ENCODE data around the gene CAMSAP2. TPM values are rescaled to one million over a fixed set of nuclear protein-coding genes. Genes with fewer than 3 reads are reported as not detected.
"Not testable (repeated sequence)": the region's sequence is repeated elsewhere in the genome, so short reads cannot be mapped to it uniquely, and the experiment has no call there.

The CAMSAP2 gene
- total RNA-seq, 1 donor from 2014 or later: 39.5 TPM

DNA sequence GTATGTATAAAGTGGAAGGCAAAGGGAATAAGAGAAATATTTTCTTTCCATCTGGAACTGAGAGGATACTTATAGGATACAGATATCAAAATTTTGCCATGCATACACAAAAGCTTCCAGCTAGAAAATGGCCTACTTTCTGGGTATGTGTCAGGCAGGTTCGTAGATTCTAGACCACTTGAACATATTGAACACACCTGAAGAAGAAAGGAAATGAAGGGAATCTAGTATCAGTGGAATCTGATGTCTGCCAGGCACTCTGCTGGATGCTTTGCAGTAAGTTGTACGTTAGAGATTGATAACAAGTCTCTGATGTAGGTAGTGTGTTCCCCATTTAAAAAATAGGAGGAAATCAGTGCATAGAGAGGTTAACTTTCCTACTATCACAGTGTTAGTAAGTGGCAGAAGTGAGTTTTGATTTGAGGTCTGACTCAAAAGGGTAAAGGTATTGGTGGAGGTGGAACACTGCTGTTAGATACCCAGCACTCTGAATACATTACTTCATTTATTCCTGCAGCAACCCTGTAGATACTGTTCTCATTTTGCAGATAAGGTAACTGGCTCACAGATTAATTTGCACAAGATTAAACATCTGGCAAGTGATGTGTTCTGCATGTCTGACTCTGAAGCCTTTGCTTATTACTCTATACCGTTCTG lies 3.0 kb downstream of the CAMSAP2 start:
- Mint-ChIP-seq H3K9me3 (ENCODE audit: unreplicated experiment) (no peaks in the 10 kb centered on the region), H3K27ac (ENCODE audit: unreplicated experiment) (no peak overlapping the region), H3K27me3 (ENCODE audit: unreplicated experiment) (peaks cover 10% of the 10 kb centered on the region), H3K4me3 (ENCODE audit: unreplicated experiment) (peak overlapping the region; percentile 96), H3K36me3 (ENCODE audit: low read depth, unreplicated experiment) (peaks cover 7% of the 10 kb centered on the region), H3K4me1 (ENCODE audit: unreplicated experiment) (peaks cover 25% of the 10 kb centered on the region)
- no peak for DNase-seq (ENCODE audit: low spot score)
- TF ChIP-seq, protein P1, sequence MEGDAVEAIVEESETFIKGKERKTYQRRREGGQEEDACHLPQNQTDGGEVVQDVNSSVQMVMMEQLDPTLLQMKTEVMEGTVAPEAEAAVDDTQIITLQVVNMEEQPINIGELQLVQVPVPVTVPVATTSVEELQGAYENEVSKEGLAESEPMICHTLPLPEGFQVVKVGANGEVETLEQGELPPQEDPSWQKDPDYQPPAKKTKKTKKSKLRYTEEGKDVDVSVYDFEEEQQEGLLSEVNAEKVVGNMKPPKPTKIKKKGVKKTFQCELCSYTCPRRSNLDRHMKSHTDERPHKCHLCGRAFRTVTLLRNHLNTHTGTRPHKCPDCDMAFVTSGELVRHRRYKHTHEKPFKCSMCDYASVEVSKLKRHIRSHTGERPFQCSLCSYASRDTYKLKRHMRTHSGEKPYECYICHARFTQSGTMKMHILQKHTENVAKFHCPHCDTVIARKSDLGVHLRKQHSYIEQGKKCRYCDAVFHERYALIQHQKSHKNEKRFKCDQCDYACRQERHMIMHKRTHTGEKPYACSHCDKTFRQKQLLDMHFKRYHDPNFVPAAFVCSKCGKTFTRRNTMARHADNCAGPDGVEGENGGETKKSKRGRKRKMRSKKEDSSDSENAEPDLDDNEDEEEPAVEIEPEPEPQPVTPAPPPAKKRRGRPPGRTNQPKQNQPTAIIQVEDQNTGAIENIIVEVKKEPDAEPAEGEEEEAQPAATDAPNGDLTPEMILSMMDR (IDR thresholded peaks at IDR 0.05; ENCODE audit: unreplicated experiment): no peak

DNA sequence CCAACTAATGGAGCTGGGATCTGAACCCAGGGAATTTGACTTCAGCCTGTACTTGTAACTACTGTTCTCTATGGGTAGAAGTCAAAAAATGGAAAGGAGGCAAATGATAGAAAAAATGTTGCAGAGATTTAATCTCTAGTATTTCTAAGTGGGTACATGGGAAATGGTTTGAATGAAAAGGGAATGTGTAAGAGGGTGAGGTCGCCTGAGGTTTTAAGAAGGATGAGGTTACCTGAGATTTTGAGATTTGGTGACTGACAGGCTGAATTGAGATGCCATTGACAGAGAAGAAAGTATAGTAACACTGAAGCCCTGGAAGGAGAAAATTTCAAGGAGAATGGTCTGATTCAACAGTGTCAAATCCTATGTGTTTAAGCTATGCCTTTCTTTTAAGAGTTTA lies 5.5 kb downstream of the CAMSAP2 start:
- H3K27ac Mint-ChIP-seq (ENCODE audit: unreplicated experiment): no peak overlapping the region
- no peak overlapping the region for H3K4me3 Mint-ChIP-seq (ENCODE audit: unreplicated experiment)
- H3K4me1 Mint-ChIP-seq (ENCODE audit: unreplicated experiment): peaks cover 22% of the 10 kb centered on the region
- H3K36me3 Mint-ChIP-seq (ENCODE audit: low read depth, unreplicated experiment): peaks cover 4% of the 10 kb centered on the region
- H3K9me3 Mint-ChIP-seq (ENCODE audit: unreplicated experiment): no peaks in the 10 kb centered on the region
- TF ChIP-seq, protein P1 (IDR thresholded peaks at IDR 0.05; ENCODE audit: unreplicated experiment): no peak
- H3K27me3 Mint-ChIP-seq (ENCODE audit: unreplicated experiment): peaks cover 2% of the 10 kb centered on the region
- DNase-seq (ENCODE audit: low spot score): no peak

DNA sequence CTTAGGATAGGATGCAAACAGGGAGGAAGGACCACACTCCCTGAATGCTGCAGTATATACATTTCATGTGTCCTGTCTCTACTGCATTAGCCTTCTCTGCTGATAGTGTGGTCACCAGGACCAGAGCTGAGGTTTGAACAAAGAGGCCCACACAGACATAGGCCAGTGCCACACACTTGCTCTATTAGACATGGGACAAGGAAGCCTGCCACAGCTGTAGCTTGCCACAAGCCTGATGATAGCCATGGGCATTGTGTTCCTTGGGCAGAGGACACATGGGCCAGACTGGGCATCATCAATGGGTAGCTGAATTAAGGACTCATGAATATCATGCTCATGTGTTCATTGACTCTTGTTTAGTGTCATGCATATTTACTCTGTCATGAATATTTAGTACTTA lies 10.4 kb downstream of the CAMSAP2 start:
- no peak for DNase-seq (ENCODE audit: low spot score)
- TF ChIP-seq, protein P1 (IDR thresholded peaks at IDR 0.05; ENCODE audit: unreplicated experiment): no peak
- Mint-ChIP-seq H3K36me3 (ENCODE audit: low read depth, unreplicated experiment) (peaks cover 4% of the 10 kb centered on the region), H3K4me3 (ENCODE audit: unreplicated experiment) (no peak overlapping the region), H3K4me1 (ENCODE audit: unreplicated experiment) (peaks cover 9% of the 10 kb centered on the region), H3K27me3 (ENCODE audit: unreplicated experiment) (peaks cover 5% of the 10 kb centered on the region), H3K9me3 (ENCODE audit: unreplicated experiment) (no peaks in the 10 kb centered on the region), H3K27ac (ENCODE audit: unreplicated experiment) (no peak overlapping the region)

DNA sequence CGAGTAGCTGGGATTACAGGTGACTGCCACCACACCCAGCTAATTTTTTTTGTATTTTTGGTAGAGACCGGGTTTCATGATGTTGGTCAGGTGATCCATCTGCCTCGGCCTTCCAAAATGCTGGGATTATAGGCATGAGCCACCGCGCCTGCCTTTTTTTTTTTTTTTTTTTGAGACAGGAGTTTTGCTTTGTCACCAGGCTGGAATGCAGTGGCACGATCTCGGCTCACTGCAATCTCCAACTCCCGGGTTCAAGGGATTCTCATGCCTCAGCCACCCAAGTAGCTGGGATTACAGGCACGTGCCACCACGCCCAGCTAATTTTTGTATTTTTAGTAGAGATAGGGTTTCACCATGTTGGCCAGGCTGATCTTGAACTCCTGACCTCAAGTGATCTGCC lies 12.1 kb downstream of the CAMSAP2 start:
- H3K4me3 Mint-ChIP-seq (ENCODE audit: unreplicated experiment); DNase-seq (ENCODE audit: low spot score); H3K27ac Mint-ChIP-seq (ENCODE audit: unreplicated experiment); H3K36me3 Mint-ChIP-seq (ENCODE audit: low read depth, unreplicated experiment); H3K4me1 Mint-ChIP-seq (ENCODE audit: unreplicated experiment); H3K27me3 Mint-ChIP-seq (ENCODE audit: unreplicated experiment); H3K9me3 Mint-ChIP-seq (ENCODE audit: unreplicated experiment): not testable (repeated sequence)

DNA sequence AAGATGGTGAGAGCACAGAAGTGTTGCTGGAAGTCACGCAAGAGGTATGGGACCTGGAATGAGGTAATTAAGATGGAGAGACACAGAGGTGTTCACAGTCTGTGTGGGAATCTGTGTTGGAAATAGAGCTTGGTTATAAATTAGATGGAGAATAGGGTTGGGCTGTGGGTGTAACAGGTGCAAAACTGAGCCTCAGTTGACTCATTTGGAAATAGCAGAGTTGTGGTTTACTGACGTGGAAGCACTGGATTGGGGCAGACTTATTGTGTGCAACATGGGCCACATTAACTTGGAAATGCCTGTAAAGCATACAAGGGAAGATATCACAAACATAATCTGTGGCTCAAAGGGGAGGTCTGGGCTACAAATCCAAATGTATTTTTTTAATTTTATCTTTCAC lies 13.0 kb downstream of the CAMSAP2 start:
- peaks cover 8% of the 10 kb centered on the region for H3K4me1 Mint-ChIP-seq (ENCODE audit: unreplicated experiment)
- H3K4me3 Mint-ChIP-seq (ENCODE audit: unreplicated experiment): no peak overlapping the region
- H3K27me3 Mint-ChIP-seq (ENCODE audit: unreplicated experiment): peaks cover 5% of the 10 kb centered on the region
- TF ChIP-seq, protein P1 (IDR thresholded peaks at IDR 0.05; ENCODE audit: unreplicated experiment): no peak
- peaks cover 4% of the 10 kb centered on the region for H3K36me3 Mint-ChIP-seq (ENCODE audit: low read depth, unreplicated experiment)
- no peaks in the 10 kb centered on the region for H3K9me3 Mint-ChIP-seq (ENCODE audit: unreplicated experiment)
- DNase-seq (ENCODE audit: low spot score): no peak
- H3K27ac Mint-ChIP-seq (ENCODE audit: unreplicated experiment): no peak overlapping the region

Data from endothelial cell (in vitro differentiated cells).